ENCODE data around the gene KLF13.
"Not testable (repeated sequence)": the region's sequence is repeated elsewhere in the genome, so short reads cannot be mapped to it uniquely, and the experiment has no call there.

KLF13 gene

DNA sequence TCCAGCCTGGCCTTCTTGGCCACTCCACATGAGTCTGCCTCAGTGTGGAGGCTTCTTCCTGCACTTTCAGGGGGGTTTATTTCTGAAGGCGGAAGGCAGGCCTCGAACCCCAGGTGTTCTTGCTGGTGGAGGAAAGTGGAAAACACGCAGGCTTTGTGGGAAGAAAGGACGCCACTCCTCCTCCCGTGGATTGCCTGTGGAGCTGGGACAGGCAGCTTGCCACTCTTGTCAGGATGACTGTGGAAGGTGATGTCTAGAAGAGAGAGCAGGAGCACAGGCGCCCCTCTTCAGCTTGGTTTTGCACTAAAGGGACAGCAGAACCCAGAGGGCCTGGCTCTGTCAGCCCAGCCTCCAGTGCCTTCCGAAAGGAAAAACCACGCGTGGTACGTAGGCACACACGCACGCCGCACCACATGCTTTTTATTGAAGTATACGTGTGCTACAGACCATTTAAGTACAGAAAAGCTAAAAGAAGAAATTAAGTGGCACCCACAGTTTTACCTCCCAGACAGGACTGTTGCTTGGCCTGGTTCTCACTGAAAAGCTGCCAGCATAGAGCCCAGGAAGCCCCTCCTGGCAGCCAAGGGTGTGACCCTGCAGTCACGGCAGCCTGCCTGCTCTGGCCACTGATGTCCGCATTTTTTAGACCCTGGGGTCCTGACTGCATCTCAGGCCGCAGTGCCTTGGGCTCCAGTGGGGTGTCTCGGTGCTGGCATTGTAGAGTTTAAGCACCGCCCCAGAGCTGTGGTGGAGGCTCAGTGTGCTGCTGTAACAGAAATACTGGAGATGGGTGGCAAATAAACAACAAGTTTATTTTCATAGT lies 21.6 kb downstream of the KLF13 start:
- no peak for DNase-seq

DNA sequence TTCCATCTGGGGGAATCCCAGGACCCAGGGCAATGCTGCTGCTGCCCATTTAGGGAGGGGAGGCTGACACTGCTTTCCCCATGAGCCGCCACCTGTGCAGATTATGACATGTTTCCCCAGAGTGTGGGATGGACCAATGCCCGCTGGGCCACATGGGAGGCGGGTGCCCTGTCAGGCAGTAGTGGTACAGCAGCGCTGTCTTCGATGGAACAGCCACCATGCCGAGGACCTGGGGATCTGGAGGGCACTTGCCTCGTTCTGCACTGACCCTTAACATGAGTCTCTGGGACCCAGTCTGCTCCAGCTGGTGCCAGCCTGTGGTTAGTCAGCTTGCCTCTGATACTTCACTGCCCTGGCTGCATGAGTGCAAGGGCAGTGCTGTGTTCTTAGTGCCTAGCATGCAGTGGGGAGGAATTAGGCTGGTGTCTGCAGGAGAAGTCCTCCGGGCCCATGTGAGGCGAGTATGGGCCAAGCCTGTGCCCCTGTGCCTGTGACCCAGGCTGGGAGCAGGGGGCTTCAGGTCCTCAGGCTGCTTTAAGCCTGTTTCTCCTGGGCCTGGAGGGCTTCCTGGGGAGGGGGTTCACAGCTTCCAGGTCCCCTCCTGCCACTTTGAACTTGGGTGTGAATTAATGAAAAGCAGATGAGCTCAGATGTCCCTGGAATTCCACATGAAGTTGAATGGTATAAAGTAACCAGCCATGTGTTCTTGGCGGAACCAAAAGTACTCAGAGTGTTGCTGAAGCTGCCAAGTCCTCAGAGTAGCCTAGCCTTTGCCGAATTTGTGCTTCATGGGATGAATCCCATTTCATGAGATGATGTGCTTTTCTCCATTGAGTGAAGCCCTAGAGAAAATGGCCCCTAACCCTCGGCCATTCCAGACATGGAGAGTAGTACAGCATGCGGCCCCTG lies 22.9 kb downstream of the KLF13 start:
- DNase-seq = no peak

DNA sequence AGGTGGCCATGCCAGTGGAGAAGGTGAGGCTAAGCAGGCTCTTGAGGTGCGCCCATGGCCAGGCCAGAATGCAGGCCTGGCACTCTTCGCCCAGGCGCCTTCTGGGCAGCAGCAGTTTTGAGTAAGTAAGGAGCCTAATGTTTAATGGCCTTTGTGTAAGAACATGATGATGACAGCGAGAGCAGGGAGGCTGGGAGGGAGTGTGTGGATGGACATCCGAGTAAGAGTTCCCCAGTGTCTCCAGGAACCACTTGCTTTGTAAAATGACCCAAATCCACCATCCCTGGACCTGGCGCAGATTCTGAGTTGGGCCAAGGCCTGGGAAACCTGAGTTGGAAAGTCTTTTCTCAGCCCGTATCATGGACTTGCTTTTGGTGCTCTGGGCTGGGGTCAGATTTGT lies 24.1 kb downstream of the KLF13 start:
- no peak for DNase-seq

DNA sequence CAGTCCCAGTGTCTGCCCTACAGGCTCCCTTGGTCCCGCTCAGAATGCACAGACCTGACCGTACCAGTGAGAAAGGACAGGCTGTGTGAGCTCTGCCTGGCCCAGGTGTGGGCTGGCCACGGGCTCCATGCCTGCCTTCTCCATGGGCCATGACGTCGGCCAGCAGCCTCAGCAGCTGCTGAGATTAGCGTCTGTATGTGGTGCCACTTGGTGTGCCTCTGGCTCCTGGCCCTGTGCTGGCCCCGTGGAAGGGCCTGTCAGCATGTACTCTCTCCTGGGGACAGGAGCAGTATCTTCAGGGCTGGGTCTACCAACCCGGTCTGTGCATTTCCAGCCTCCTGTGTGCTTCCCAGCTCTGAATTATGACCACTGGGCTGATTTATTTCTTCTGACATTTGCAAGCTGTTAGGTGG lies 25.7 kb downstream of the KLF13 start:
- no peak for DNase-seq

DNA sequence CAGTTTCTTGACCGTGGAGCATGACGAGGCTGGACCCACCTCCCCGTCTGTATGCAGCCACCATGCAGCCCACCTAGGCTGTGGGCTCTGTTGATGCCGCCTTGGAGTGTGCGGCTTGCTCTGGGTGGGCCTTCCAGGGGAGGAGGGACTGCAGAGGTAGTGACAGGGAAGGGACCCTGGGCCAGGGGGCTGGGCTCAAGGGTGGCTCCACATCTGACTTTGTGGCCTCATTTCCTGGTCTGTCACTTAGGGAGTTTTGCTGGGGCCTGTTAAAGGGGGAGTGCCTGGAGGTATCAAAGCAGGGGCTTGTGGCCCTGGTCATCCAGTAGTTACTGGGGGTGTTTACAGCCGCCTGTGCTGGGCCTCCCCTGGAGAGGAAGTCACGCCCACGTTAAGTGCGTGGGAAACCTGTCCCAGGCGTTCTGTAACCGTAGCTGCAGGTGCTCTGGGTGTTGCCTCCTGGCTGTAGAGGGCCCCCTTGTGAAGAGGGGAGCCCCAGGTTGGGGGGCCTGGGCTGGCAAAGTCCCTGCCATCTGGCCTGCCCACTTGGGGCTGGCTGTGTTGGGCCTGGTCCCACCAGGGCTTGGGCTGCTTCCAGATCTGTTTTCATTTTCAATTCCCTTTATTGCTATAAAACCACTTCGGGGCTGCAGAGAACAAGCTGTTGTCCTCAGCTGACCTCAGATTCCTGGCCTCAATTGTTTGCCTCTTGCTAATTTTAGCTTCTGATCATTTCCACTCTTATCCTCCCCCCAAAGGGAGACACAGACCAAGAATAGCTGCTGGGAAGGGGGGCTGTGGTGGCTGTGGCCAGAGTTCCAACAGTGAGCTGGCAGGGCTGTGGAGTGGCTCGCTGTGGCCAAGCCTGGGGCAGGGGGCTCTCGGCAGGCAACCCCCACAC lies 26.5 kb downstream of the KLF13 start:
- peak; percentile 49 for DNase-seq

DNA sequence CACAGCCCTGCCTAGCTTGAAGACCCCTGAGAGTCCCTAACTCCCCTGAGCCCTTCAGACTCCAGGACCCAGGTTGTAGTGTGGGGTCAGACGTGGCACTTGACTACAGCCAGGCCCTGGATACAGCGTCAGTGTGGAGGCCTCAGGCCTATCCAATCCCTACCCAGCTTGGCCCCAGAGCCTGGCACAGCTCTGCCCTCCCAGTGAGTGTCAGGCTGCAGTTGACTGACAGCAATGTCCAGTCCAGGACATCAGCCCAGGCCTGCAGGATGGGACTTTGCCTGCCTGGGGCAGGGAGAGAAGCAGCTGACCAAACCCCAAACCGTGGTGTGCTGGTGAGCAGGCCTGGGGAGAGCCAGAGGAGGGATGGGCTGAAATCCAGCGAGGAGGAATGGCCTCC lies 27.3 kb downstream of the KLF13 start:
- DNase-seq = no peak

DNA sequence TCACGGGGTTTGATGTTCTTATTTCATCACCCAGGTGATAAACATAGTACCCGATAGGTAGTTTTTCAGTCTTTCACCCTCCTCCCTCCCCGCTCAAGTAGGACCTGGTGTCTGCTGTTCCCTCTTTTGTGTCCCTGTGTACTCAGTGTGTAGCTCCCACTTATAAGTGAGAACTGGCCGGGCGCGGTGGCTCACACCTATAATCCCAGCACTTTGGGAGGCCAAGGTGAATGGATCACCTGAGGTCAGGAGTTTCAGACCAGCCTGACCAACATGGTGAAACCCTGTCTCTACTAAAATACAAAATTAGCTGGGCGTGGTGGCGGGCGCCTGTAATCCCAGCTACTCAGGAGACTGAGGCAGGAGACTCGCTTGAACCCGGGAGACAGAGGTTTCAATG lies 29.5 kb downstream of the KLF13 start:
- DNase-seq = not testable (repeated sequence)

DNA sequence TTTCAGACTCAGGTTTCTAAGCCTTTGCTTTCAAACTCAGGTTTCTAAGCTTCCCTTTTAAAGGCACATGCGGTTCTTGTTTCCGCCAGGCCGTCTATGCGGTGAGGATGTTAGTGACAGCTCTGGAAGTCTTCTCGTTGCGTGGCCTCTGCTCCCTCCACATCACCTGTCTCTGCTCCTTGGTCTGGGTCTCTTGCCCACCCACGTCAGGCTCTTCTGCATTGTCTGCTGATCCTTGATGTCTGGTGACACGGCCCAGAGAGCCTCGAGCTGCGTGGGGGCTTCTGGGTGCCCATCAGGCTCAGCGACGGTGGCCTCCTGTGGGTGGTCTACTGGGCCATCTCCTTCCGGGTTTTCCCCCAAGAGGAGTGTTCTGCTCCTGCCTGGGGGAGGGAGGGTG lies 30.5 kb downstream of the KLF13 start:
- no peak for DNase-seq

DNA sequence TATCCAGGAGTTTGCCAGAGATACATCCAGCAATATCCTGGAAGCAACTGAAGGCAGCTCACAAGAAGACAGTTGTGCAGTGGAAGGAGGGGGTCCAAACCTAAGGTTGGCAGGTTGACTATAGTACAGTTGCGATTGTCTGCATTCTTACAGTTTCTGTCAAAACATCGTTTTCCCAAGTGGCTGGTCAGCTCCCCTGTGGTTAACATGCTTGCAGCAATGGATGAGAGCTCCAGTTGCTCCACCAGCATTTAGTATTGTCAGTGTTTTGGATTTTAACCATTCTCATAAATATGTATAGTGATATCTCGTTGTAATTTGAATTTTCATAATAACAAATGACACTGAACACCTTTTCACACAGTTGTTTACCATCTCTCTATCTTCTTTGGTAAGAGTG lies 31.5 kb downstream of the KLF13 start:
- no peak for DNase-seq

DNA sequence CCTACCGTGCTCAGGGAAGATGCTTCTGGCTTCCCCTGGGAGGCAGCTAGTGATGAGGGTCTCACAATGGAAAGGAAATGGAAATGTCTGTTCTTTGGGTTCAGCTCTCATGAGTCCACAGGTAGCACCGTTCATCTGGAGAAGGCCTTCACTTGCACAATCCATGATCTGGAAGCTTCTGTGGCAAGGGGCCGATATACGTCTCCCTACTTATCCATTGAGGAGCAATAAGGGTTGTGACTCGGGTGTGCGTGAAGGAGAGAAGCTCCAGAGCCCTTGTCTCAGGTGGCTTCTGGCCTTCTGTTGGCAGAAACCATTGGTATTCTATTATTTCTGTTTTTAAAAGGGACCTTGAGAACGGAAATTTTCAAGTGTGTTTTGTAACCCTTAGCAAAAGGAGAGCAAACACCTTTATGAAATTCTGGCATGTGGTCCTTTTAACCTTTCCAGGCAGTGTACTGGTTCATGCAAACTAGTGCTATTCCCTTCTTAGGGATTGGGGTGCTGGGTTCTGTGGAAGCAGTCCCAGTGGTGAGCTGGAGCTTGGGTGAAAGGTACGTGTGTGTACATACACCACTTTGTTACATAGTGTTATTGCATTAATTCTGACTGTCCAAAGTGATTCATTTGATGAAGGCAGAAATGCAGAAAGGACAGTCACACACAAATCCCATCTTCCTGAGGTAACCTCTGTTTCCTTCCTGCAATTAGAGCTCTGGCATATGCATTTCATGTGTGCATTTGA lies 32.5 kb downstream of the KLF13 start:
- DNase-seq = no peak

DNA sequence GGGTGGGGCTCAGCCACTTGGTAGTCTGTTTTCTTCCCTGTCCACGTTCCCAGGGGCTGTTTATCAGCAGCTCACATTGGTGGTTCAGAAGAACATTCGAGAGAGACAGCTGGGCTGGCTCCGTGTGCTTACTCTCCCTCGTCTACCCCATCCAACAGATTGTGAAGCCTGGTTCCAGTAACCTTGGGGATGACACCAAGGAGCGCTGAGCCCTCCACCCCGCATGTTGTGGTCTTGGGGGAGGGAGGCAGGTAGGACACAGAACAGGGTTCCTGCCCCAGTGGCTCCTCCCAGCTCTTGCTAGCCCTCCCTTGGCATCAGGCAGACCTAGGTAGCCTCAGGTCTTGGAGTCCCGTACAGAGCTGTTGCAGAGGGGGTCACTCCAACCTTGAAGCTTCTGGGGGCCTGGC lies 33.1 kb downstream of the KLF13 start:
- no peak for DNase-seq

DNA sequence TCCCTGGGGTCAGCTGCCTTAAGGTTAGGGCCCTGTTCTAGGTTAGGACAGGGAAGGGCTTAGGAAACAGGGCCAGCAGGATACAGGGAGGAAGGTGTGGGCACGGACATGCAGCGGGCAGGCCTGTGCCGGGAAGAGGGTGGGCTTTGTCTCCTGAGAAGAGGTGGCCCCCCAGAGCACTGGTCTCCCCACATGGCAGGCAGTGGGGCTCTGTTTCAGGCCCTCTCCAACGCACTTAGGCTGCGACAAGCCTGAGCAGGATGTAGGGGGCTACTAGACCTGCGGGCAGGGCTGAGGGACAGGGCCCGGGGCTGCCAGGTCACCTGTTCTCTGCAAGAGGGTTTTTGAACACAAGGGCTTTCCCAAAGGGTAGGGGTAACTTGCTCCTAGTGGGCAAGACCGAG lies 33.5 kb downstream of the KLF13 start:
- no peak for DNase-seq

DNA sequence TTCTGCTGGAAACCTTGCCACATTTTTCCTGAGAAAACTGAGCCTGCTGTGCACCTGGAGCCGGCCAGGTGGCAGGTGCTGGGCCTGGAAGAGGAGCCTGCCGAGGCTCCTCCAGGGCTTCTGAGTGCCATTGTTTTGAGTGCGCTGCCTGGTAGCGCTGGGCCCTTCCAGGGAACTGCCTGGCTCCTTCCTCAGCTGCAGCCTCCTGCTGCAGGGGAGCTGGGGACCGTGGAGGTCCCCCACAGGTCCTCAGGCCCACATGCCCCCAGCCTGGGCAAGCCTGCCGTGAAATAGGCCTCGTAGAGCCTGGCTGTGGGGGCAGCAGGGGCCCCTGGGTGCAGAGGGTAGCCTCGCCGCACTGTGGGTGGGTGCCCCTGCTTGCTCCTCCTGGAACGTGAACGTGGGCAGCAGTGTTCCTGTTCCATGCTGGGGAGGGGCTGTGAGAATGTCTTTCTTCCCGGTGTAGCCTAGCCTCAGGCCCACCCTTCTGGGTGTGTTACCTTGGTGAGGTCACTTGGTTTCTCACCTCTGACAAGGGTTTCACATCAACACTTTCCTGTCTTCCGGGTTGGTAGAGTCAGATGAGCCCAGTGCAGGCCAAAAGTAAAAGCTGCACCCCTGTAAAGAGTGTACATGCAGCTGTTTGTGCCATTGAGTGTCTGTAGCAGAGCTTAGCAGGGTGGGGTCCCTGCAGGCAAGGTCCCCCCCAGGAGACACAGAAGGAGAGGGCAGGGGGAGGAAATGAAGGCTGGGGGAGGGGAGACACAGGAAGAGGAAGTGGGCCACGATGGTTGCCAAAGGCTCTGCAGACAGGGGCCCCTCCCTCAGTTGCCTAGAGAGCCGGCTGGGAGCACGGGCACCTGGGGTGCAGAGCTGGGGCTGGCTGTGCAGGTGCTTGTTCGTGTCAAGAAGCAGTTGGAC lies 34.5 kb downstream of the KLF13 start:
- DNase-seq = peak; percentile 26

DNA sequence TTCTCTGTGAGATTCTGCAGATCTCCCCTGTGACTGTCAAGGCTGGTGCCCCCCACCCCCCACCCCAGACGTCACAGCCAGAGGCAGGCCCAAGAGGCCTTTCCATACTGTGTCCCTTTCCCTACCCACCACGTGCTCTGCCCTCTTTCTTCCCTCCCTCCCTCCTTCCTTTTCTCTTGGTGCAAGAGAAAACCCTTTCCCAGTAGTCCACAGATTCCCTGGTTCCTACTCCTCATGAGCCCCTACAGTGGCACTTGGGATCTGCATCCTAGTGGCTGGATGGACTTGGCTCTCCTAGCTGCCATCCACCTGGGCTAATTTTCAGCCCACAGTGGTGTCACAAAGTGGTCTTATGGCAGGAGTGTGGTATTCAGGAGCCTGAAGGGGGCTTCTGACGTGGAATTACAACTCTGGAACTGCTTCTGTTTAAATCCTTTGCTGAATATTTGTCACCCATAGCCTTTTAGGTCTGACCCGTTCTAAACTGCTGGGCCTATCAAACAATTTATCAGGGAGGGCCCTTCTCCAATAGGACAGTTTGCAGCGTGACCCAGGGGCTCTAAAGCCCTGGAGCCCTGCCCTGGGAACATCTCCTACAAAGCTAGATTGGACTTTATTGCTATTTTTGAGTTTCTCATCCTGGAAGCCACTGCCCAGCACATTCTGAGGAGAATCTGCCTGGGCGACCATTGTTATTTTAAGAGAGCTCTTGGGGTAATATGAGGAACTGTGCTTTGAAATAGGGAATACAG lies 35.3 kb downstream of the KLF13 start:
- no peak for DNase-seq

DNA sequence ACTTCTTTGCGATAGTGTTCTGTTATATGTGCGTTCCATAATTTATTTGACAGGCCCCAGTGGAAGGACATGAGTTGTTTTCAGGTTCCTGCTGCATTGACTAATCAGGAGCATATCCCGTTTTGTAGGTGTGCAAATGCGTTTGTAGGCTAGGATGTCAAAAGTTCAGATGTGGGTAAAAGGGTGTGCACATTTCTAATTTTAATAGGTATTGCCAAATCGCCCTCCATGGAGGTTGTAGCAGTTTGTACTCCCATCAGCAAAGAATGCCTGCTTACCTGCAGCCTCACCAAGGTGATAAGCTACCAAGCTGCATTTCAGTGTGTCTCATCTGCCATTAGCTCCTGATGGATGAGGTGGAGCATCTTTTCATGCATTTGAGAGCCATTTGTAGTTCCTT lies 36.3 kb downstream of the KLF13 start:
- DNase-seq = no peak

DNA sequence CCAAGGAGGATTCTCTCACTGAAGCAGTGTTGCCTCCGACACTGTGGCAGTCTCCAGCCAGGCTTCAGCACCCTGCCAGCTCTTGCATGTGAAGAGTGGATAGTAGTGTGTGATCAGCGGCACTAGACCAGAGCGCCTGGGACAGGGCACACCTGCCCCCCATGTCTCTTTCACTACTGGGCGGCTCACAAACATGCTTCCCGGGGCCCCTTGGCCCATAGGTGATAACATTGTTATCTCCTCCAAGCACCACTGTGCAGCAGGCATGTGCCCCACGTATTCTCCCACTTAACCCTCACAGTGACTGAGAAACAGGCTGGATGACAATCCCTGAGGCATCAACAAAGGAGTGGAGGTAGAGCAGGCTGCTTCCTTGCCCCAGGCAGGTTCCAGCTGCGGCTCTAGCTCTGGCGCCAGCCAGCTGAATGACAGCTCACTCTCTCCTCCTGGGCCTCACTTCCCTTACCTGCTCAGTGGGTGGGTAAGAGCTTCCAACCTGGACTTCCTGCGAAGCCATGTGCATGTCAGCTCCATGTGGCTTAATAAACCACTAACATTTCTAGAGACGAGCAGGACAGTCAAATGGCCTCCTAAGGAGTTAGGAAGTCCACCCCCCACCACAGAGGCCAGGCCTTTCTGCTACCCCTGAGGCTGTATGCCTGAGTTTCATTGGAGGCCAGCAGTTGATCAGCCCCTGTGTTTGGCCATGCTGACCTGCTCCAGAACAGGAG lies 37.8 kb downstream of the KLF13 start:
- DNase-seq = peak; percentile 11

DNA sequence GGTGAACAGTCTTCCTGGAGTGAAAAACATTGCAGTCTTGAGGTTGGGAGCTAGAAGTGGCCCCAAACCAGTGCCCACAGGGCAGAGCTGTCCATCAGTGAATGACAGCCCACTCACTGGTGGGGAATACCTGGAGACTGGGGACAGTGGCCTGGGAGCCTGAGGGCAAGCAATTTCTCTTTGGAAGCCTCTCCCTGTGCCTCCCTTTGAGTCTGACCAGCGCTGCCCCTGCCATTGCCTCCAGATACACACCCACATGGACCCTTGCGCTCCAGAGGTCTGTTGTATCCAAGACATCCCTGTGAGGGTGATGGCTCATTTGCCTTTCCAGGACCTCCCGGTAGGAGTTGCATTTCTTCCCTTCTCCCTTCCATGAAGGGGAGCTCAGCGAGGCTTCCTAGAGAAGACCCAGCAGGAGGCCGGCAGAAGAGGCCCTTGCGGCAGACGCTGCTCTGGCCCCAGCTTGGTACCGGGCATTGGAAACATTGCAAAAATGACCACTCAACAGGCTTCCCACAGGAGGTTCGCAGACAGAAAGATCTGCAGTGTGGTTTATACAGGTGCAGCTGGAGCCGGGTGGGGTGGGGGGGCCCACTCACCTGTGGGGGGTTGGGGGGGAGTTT lies 38.5 kb downstream of the KLF13 start:
- DNase-seq = no peak

DNA sequence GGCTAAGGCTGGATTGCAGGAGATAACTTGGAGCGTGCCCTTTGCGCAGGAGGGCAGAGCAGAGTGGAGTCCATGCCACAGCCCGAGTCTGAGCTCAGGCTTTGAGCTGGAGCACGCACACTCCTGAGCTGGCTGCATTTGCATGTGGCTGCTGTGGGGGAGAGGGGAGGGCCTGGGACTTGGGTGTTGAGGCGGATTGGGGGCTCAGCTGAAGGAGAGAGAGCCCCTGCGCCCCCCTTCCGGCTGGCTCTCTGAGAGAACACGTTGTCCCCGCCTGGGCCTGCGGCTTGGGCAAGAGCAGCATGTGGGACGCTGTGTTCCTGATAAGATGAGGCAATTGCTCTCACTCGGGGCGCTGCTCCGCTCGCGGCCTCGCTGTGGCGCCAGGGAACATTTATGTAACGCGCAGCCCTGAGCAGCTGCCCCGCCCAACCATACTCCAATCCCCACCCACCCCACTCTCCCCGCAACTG lies 39.1 kb downstream of the KLF13 start:
- no peak for DNase-seq

DNA sequence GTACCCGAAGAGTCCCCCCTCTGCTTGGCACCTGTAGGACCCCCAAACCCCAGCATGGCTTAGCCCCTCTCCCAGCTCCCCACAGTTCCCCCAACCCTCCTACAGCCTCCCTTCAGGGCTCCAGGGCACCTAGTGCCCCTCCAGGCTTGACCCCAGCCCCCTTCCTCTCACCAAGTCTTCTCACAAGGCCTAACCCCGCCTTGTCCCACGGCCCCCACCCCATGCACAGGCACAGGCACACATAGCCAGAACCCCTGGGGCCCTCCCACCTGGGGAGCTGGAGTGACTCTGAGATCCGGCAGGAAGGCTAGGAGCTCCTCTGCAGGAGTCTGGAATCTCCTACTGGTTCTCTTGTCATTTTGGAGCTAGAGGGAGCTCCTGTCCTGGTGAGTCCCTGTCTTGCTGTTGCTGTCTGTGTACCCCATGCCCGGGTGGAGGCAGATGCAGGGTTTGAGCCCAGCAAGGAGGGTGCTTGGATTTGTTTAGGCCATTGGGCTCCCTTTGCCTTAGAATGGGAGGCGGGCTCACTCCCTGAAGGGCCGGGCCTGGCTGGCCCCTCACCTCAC lies 39.6 kb downstream of the KLF13 start:
- DNase-seq = no peak
